Effector memory CD4-positive, alpha-beta T cell (primary cell): ENCODE measurements around the gene WBP2.

ENCODE experiments used
- DNase-seq, 3 donors: peaks; one replicate each; pipeline ENCODE4 v3.0.0-alpha.2; 2020
- H3K27ac ChIP-seq: 2 replicates; pipeline ENCODE4 v1.7.0; 2013; ENCODE audit warnings: mild to moderate bottlenecking, low read length, moderate library complexity; ENCODE audit not compliant: insufficient read depth, poor library complexity, severe bottlenecking
- H3K27me3 ChIP-seq: replicated peaks from 2 replicates; pipeline ENCODE4 v1.7.0; 2013; ENCODE audit warnings: mild to moderate bottlenecking, low read length; ENCODE audit not compliant: insufficient read depth, control insufficient read depth, poor library complexity, severe bottlenecking
- H3K36me3 ChIP-seq: 2 replicates; pipeline ENCODE4 v1.7.0; 2013; ENCODE audit warnings: mild to moderate bottlenecking, low read length, moderate library complexity; ENCODE audit not compliant: control insufficient read depth, insufficient read depth
- H3K4me1 ChIP-seq: 2 replicates; pipeline ENCODE4 v1.7.0; 2013; ENCODE audit warnings: low read length, mild to moderate bottlenecking; ENCODE audit not compliant: control insufficient read depth, insufficient read depth, poor library complexity, severe bottlenecking
- H3K4me3 ChIP-seq: 2 replicates; pipeline ENCODE4 v1.7.0; 2013; ENCODE audit warnings: low read length, low read depth, mild to moderate bottlenecking; ENCODE audit not compliant: insufficient read depth, poor library complexity, severe bottlenecking
- H3K9me3 ChIP-seq: 2 replicates; pipeline ENCODE4 v1.7.0; 2013; ENCODE audit warnings: mild to moderate bottlenecking, low read length, moderate library complexity; ENCODE audit not compliant: control insufficient read depth

The WBP2 gene

GRCh38 chr17:75850928-75851692, 4.0 kb downstream of the WBP2 start:
- Histone ChIP-seq H3K4me1 (peaks cover 18% of the 10 kb centered on the region), H3K9me3 (no peaks in the 10 kb centered on the region), H3K36me3 (peaks cover 56% of the 10 kb centered on the region), H3K27me3 (no peaks in the 10 kb centered on the region), H3K4me3 (no peak overlapping the region), H3K27ac (no peak overlapping the region)
- no peak for DNase-seq

- DNase-seq = no peak
- no peak overlapping the region for H3K27ac ChIP-seq
- H3K4me1 ChIP-seq = peaks cover 24% of the 10 kb centered on the region
- H3K4me3 ChIP-seq = no peak overlapping the region
- H3K36me3 ChIP-seq = peaks cover 61% of the 10 kb centered on the region
- no peaks in the 10 kb centered on the region for H3K9me3 ChIP-seq
- H3K27me3 ChIP-seq = no peaks in the 10 kb centered on the region
Measured at GRCh38 chr17:75849724-75850123, 5.4 kb downstream of the WBP2 start.

DNA sequence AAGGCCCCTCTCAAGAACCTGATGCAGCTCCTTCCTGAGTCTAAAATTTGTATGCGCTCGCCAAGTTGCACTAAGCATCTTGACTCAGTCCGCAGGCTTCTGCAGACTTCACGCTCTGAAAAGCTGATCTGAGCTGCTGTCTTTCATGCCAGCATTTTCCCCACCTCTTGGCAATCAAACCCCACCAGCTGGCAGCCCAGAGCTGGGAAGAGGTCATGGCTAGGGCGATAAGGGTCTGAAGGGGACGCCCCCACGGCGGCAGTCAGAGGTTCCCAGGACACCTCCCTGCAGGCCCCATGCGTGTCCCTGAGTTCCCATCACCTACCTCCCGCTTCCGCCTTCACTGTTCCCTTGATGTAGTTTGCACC, 5.9 kb downstream of the WBP2 start:
- H3K4me1 ChIP-seq = peaks cover 24% of the 10 kb centered on the region
- no peaks in the 10 kb centered on the region for H3K27me3 ChIP-seq
- DNase-seq = no peak
- H3K27ac ChIP-seq = no peak overlapping the region
- no peaks in the 10 kb centered on the region for H3K9me3 ChIP-seq
- H3K36me3 ChIP-seq = peaks cover 61% of the 10 kb centered on the region
- H3K4me3 ChIP-seq = no peak overlapping the region

DNA sequence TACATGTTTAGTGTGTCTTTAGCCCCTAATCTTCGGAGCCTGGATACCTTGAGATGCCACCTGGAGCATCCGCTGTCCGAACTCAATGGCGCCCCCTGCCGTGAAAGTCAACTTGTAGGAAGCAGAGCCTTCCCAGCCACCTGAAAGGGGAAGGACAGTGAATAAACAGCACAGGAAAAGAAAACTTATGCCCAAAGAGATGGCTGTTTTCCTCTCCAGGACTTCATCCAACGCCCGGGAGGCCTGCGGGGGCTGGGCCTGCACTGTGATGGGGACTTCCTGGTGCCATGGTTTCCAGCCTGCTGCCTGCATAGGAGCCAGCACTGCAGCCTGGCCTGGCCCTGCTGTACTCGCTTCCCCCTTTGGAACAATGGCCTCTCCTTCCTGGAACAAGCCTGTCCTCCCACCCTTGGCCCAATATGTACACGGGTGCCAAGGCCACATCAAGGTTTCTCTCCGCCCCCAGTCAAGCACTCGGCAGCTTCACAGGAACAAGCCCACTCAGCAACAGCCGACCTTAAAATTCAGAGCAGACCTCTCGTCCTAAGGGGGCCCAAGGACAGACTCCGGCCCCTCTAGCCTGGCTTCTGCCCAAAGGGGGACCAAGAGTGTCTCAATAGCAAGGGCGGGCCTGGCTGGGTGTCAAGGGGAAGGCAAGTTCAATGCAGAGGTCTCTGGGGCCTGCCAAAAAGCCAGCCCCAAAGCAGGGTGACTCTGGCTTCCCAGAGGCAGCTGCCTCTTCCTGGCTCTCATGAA, 6.4 kb downstream of the WBP2 start:
- Histone ChIP-seq H3K36me3 (peaks cover 61% of the 10 kb centered on the region), H3K4me3 (no peak overlapping the region), H3K27me3 (no peaks in the 10 kb centered on the region), H3K4me1 (peaks cover 26% of the 10 kb centered on the region), H3K9me3 (no peaks in the 10 kb centered on the region), H3K27ac (peak overlapping the region; percentile 22)
- DNase-seq = peak; percentile 55 to 74 (median 69)

DNA sequence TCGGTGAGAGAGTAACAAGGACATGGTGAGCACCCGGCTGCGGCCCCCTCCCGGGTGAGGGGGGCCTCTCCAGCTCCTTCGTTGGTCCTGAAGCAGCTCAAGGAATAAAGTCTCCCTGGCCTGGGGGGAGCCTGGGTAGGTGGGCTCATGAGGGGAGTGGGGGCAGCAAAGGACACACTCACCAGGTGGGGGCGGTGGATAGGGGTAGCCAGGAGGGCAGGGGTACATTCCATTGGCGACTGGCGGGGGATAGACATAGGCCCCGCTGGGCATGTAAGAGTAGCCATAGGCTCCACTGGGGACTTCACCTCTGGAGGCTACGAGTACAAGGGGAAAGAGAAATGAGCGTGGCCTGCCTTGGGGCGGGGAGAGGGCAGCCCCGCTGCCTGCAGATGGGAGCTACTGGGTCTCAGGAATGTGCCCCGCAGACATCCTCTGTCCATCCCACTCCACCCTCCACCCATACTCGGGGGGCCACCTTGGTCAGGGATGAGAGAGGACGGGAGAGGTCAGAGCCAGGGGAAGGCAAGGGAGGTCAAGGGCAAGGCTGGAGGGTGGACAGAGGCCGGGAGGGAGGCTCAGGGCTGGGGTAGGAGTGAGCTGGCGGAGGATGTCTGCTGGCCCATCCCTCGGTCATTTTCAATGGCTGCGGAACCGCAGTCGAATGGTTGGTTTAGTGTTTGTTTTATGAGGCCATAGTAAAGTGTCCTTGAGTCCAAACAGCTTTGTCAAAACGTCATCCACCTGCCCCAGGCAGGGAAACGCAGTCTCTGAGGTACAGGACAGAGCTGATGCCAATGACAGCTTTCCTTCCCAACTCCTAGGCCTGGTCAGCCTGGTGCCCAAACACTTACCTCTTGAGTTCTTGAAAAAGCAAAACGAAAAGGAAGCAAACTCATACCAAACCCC, 7.3 kb downstream of the WBP2 start:
- Histone ChIP-seq H3K4me1 (peaks cover 28% of the 10 kb centered on the region), H3K27ac (peak overlapping the region; percentile 22), H3K36me3 (peaks cover 61% of the 10 kb centered on the region), H3K9me3 (no peaks in the 10 kb centered on the region), H3K4me3 (no peak overlapping the region), H3K27me3 (no peaks in the 10 kb centered on the region)
- no peak for DNase-seq

DNA sequence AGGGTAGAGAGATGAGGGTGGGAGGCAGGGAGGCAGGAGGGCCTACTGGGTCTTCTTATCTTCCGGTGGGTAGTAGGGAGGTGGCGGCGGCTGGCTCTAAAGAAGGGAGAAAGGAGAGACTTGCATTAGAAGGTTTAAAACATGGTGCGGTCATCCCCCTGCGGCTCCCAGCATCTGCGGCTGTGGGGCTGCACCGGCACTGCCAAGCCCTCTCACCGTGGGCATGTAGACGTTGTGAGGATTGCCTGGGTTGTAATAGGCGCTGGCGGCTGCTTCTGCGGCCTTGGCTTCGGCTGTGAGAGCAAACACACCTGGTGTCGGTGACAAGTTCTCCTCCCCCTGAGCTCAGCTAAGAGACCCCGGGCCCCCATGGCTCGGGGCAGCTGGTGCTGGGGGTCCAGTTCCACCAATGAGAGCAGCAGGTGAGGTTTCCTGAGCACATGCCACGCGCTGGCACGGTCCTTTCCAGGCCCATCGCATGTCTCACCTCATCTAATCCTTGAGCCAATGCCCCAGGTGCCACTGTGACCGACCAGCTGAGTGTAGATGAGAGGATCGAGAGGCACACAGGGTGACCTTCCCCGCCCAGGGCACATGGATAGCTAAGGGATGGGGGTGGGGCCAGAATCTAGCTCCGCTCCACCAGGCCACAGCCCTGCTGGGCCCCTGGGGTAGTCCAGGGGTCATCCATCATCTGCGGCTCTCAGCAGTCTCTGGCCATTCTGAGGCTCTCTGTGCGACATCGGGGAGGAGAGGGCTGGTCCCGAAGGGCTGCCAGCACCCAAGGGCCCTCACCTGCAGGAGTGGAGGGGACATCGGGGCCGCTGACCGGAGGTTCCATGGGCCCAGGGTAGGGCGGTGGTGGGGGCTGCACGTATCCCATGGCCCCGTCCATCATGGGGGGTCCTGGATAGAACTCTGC, 8.2 kb downstream of the WBP2 start:
- H3K4me1 ChIP-seq = peaks cover 37% of the 10 kb centered on the region
- H3K27ac ChIP-seq = no peak overlapping the region

DNA sequence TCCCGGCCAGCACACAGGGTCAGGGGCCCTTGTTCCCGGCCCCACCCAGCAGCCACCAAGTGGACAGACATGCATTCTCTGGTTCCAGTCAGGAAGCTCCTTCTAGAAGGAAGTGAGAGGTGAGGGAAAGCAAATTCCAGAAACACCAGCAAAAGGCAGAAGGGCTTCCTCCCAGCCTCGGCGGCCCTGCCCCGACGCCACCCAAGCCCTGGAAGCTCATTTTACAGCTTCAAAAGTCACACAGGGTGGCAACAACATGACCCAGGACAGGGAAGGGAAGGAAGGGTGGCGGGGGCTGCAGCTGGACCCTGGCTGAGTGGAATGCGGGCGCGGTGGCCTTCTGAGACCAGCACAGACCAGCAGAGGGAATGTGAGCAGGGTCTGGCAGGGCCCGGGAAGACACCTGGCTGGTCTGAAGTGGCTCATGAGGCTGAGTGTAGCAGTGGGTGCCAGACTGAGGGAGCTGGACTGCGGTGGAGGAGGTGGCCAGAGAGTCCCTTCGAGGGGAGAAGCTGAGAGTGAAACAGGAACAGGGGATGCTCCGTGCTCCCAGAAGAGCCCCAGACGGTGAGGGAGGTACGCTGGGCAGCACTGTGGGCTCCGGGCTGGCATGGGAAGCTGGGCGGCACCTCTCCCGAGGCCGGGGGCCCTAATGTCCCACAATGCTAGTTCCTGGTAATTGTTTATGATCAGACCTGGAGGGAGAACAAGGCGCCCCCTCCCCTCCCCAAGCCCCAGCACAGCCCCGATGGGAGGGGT, 9.0 kb downstream of the WBP2 start:
- H3K36me3 ChIP-seq = peaks cover 54% of the 10 kb centered on the region

More for the DNA sequence above, 8.2 kb downstream of the WBP2 start:
- no peaks in the 10 kb centered on the region for H3K27me3 ChIP-seq
- H3K9me3 ChIP-seq = no peaks in the 10 kb centered on the region
- DNase-seq = no peak
- peaks cover 61% of the 10 kb centered on the region for H3K36me3 ChIP-seq
- no peak overlapping the region for H3K4me3 ChIP-seq

GRCh38 chr17:75845058-75845711, 9.9 kb downstream of the WBP2 start:
- H3K27ac ChIP-seq = peak overlapping the region; percentile 91

More for the DNA sequence above, 9.0 kb downstream of the WBP2 start:
- H3K27me3 ChIP-seq = no peaks in the 10 kb centered on the region
- no peak overlapping the region for H3K27ac ChIP-seq
- no peaks in the 10 kb centered on the region for H3K9me3 ChIP-seq
- peaks cover 37% of the 10 kb centered on the region for H3K4me1 ChIP-seq
- DNase-seq = no peak
- H3K4me3 ChIP-seq = no peak overlapping the region

More at GRCh38 chr17:75845058-75845711, 9.9 kb downstream of the WBP2 start:
- H3K27me3 ChIP-seq = no peaks in the 10 kb centered on the region
- no peaks in the 10 kb centered on the region for H3K9me3 ChIP-seq
- peak in 1 of 3 donors; percentile 52 for DNase-seq
- peaks cover 51% of the 10 kb centered on the region for H3K36me3 ChIP-seq
- H3K4me1 ChIP-seq = peaks cover 37% of the 10 kb centered on the region
- no peak overlapping the region for H3K4me3 ChIP-seq
